GM12878 (cell line): Measurements from ENCODE around the gene AKAP13. TPM values are rescaled to one million over a fixed set of nuclear protein-coding genes. Genes with fewer than 3 reads are reported as not detected.

Source experiments
- ATAC-seq: fragments of 200-7000 bp; cut with Tn5 transposase; 3 replicates; pipeline ENCODE4 v1.9.1; 2020; ENCODE audit warnings: mild to moderate bottlenecking, moderate library complexity
- BruUV-seq: library from RNA; stranded (reverse); fragments of 400-500 nt; replicated peaks from 2 replicates; lab custom pipeline; 2021; lab: Mats Ljungman, UMichigan
- CTCF ChIA-PET: fragments of 300-600 bp; sonication (Branson Sonifier 250); formaldehyde crosslinking; extraction: SDS; loops from one replicate; lab custom pipeline; 2021; ENCODE audit warnings: inconsistent platforms; lab: Yijun Ruan, JAX
- POLR2A ChIA-PET: fragments of 350-600 bp; formaldehyde crosslinking; extraction: SDS; loops from one replicate; lab custom pipeline; 2021; ENCODE audit warnings: inconsistent platforms; lab: Charles Lee
- RAD21 ChIA-PET: fragments of 300-600 bp; sonication (Branson Sonifier 250); formaldehyde crosslinking; loops from one replicate; lab custom pipeline; 2023; ENCODE audit warnings: antibody characterized with exemption; ENCODE audit not compliant: unreplicated experiment; lab: Charles Lee
- SMC1A ChIA-PET: fragments of 300-600 bp; sonication (Branson Sonifier 250); formaldehyde crosslinking; loops from one replicate; lab custom pipeline; 2023; ENCODE audit not compliant: unreplicated experiment, uncharacterized antibody; lab: Charles Lee
- DNase-seq: peaks from one replicate; pipeline ENCODE4 v3.0.0-alpha.2; 2011; ENCODE audit warnings: low read depth, low spot score
- FAIRE-seq: peaks from 3 replicates; lab custom pipeline; 2011; peaks lifted over from hg19 to GRCh38; lab: Jason Lieb, UNC
- H2AFZ ChIP-seq: 2 replicates; pipeline ENCODE4 v1.6.0; 2011; ENCODE audit warnings: low read depth, low read length, control low read depth; ENCODE audit not compliant: control insufficient read depth
- H3K27ac ChIP-seq: 2 replicates; pipeline ENCODE4 v1.5.1; 2011; ENCODE audit warnings: control low read depth; ENCODE audit not compliant: control insufficient read depth, insufficient read depth
- H3K27me3 ChIP-seq, 2 experiments: replicated peaks in 1 of 2; 2 replicates each; pipeline versions ENCODE4 v1.6.0 to v1.6.1; 2011; ENCODE audit warnings: low read length in 1 of 2; ENCODE audit not compliant: control insufficient read depth in 2 of 2, insufficient read depth in 2 of 2
- H3K36me3 ChIP-seq, 2 experiments: 2 replicates each; pipeline ENCODE4 v1.5.1; 2011; ENCODE audit warnings: low read length in 1 of 2; ENCODE audit not compliant: control insufficient read depth in 2 of 2, insufficient read depth in 2 of 2
- H3K4me1 ChIP-seq: 2 replicates; pipeline ENCODE4 v1.6.1; 2011; ENCODE audit warnings: mild to moderate bottlenecking, low read length, moderate library complexity, mixed read lengths; ENCODE audit not compliant: control insufficient read depth, insufficient read depth
- H3K4me2 ChIP-seq: 2 replicates; pipeline ENCODE4 v1.6.0; 2011; ENCODE audit warnings: control low read depth; ENCODE audit not compliant: control insufficient read depth, insufficient read depth
- H3K4me3 ChIP-seq: fragments of 200-600 bp; sonication (generic); 2 replicates; pipeline ENCODE4 v1.5.1; 2016
- H3K79me2 ChIP-seq: 2 replicates; pipeline ENCODE4 v1.6.0; 2011; ENCODE audit warnings: low read length; ENCODE audit not compliant: control insufficient read depth, insufficient read depth
- H3K9ac ChIP-seq: 2 replicates; pipeline ENCODE4 v1.8.0; 2011; ENCODE audit warnings: low read length, control low read depth, mixed read lengths; ENCODE audit not compliant: control insufficient read depth, insufficient read depth
- H3K9me3 ChIP-seq: replicated peaks from 3 replicates; pipeline ENCODE4 v1.5.1; 2011; ENCODE audit warnings: mild to moderate bottlenecking, low read length; ENCODE audit not compliant: control insufficient read depth, insufficient read depth
- H4K20me1 ChIP-seq: 2 replicates; pipeline ENCODE4 v1.6.0; 2011; ENCODE audit not compliant: control insufficient read depth, insufficient read depth
- CEBPB ChIP-seq, 2 experiments: fragments of 150-350 bp in 1 of 2; IDR thresholded peaks; 2 replicates each; pipeline ENCODE4 v1.6.1; 2012 to 2014; ENCODE audit warnings: low read depth in 2 of 2, low read length in 2 of 2, borderline replicate concordance in 1 of 2, inconsistent platforms in 1 of 2
- ETV6 ChIP-seq, 2 experiments: fragments of 450-650 bp in 1 of 2; IDR thresholded peaks in 1 of 2; conservative IDR thresholded peaks in 1 of 2; 2 replicates each; pipeline ENCODE4 v1.6.1; 2014; ENCODE audit warnings: antibody characterized with exemption in 1 of 2, borderline replicate concordance in 1 of 2, low read depth in 1 of 2, mild to moderate bottlenecking in 1 of 2, moderate library complexity in 1 of 2
- MTA2 ChIP-seq: fragments of 450-650 bp; IDR thresholded peaks from 2 replicates; pipeline ENCODE4 v1.6.1; 2016; ENCODE audit warnings: low read depth, mild to moderate bottlenecking, moderate library complexity
- NR2F1 ChIP-seq: fragments of 450-650 bp; conservative IDR thresholded peaks from 2 replicates; pipeline ENCODE4 v1.6.1; 2017; ENCODE audit warnings: mild to moderate bottlenecking
- NRF1 ChIP-seq: conservative IDR thresholded peaks from 2 replicates; pipeline ENCODE4 v1.6.1; 2011; ENCODE audit warnings: mild to moderate bottlenecking, low read depth, low read length, improper control_type of control experiment
- RCOR1 ChIP-seq: conservative IDR thresholded peaks from 2 replicates; pipeline ENCODE4 v1.6.1; 2012; ENCODE audit warnings: low read depth, low read length, improper control_type of control experiment
- SIX5 ChIP-seq: IDR thresholded peaks from 2 replicates; pipeline ENCODE4 v1.6.1; 2011; ENCODE audit warnings: mild to moderate bottlenecking, low read depth, low read length, moderate library complexity; ENCODE audit not compliant: severe bottlenecking
- SMARCA5 ChIP-seq: fragments of 450-650 bp; IDR thresholded peaks from 2 replicates; pipeline ENCODE4 v1.6.1; 2017; ENCODE audit warnings: mild to moderate bottlenecking
- STAT1 ChIP-seq: fragments of 450-650 bp; conservative IDR thresholded peaks from 2 replicates; pipeline ENCODE4 v1.6.1; 2014; ENCODE audit warnings: antibody characterized with exemption, mild to moderate bottlenecking
- TARDBP ChIP-seq: IDR thresholded peaks from 2 replicates; pipeline ENCODE4 v1.6.1; 2016; ENCODE audit warnings: borderline replicate concordance
- WGBS: methylation state at CpG from one replicate; pipeline ENCODE4 v1.1.6; 2016; ENCODE audit warnings: low lambda C conversion rate; ENCODE audit not compliant: insufficient replicate concordance, insufficient coverage; ENCODE audit errors: missing lambda C conversion rate; 5-methylcytosine and 5-hydroxymethylcytosine counted together
- in situ Hi-C: fragments of 300-500 bp; cut with MboI; formaldehyde crosslinking; loops from 9 replicates; pipeline ENCODE4 v1.14.3; 2018; ENCODE audit warnings: mixed read lengths
- intact Hi-C: fragments of 100-400 bp; cut with micrococcal nuclease; formaldehyde crosslinking; loops from one replicate; pipeline ENCODE4 v1.14.2; 2022; ENCODE audit not compliant: unreplicated experiment
- polyA plus RNA-seq, 11 experiments: library from polyadenylated mRNA; depleted of rRNA in 4 of 11; unstranded in 6 of 11; stranded (reverse) in 5 of 11; fragments of >200 nt; fragmentation: Nextera tagmentation in 4 of 11; fragmentation: Illumina TruSeq in 1 of 11; extraction: Ambion mirVana in 4 of 11; extraction: Trizol in 1 of 11; gene quantifications; 1 replicate in 1 of 11; 2 replicates in 10 of 11; pipeline versions ENCODE4 v1.2.1 to v1.2.3, GENCODE V29; 2011 to 2016; ENCODE audit warnings: inconsistent platforms in 2 of 11, missing spikeins in 2 of 11, low read depth in 1 of 11
- total RNA-seq, 4 experiments: library from RNA; depleted of rRNA in 3 of 4; stranded (reverse); fragments of >200 nt in 3 of 4; fragmentation: Illumina TruSeq in 1 of 4; extraction: Trizol in 1 of 4; gene quantifications; 2 replicates each; pipeline versions ENCODE4 v1.2.1 to v1.2.3, GENCODE V29; 2013 to 2021
- TF ChIP-seq, protein P1 (sequence below): IDR thresholded peaks from 2 replicates; pipeline ENCODE4 v1.6.1; 2012; ENCODE audit warnings: mild to moderate bottlenecking, low read depth, low read length
- TF ChIP-seq, protein P2 (sequence below): fragments of 450-650 bp; IDR thresholded peaks from 2 replicates; pipeline ENCODE4 v1.6.1; 2016; ENCODE audit warnings: mild to moderate bottlenecking
- TF ChIP-seq, protein P3 (sequence below): IDR thresholded peaks from 2 replicates; pipeline ENCODE4 v1.6.1; 2011; ENCODE audit warnings: low read depth, mild to moderate bottlenecking, low read length, moderate library complexity, borderline replicate concordance; ENCODE audit errors: extremely low read depth

The AKAP13 gene
- total and polyA plus RNA-seq, 10 of the 15 experiments (the other 5 are each of a cell fraction or from before 2014, with no cell fraction given): 14.4 to 74.9 (median 55.1) TPM

DNA sequence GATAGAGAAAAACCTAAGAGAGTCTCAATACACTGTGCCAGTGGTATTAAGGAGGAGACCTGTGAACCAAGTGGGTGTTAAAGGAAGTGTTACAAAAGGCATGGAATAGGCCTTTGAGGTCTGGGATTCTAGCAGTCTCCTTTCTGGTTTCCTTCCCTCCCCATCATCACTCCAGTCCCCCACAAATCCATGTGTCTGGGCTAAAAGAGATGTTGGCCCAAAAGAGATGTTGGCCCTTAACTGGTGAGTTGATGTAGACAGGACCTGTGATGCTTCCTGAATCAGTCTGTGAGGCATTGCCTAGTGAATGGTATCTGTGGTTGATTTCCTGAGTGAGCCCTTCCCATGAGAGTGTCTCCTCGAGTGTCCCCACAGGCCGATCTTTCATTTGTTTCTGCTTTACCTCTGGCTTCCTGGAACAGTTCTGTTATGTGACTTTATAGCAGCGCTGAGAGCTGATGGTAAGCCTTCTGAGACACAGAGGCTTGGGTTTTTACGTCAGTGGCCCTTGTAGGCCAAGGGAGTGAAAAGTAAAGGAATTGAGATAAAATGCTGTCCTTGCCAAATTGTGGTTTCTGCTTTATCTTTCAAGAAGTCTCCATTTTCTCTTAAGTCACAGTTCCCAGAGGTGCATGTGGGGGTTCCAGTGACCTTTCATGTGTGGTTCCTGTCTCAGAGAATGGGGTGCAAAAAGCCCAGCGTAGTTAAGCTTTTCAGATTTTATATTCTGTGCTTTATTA lies 326.5 kb downstream of the AKAP13 start (continued):
- TF ChIP-seq STAT1 (no peak), CEBPB (IDR thresholded peaks at IDR 0.05; ENCODE audit: borderline replicate concordance in 1 of 2, low read depth in 2 of 2, low read length in 2 of 2) (no peak), SIX5 (no peak)
- TF ChIP-seq, all 136 proteins: peak for 38

DNA sequence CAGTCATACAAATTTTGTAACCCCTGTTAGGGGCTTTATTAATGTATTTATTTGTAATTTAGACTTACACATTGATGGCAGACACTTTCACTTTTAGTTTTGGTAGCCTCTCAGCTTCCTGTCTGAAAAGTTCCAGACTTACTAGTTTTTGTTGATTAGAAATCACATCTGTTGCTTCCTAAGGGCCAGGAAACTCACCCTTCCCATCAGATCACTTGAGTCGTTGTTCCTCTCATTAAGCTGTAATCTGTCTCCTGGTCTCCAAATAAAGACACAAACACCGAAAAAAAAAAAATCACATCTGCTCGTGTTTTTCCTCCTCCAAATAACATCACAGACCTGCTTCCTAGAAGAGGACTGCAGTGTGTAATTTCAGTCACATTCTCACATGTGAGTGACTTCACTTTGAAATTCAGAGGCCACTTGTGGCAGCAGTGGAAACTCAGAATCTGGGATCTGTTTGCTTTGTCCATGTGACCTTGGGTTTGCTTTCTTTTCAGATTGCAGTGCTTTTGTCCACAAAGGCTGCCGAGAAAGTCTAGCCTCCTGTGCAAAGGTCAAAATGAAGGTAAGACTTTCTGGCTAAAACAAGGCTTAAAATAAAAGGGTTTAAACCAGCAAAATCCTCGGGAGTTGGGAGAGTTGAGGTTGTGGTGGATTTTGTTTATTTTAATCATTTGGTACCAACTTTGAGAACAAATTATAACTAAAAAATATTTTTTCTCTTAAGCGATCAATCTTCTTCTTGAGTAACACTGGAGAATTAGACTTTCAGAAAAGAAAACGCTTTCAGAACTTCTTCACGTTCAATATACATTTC lies 327.3 kb downstream of the AKAP13 start:
- H3K79me2 ChIP-seq: peaks cover 74% of the 10 kb centered on the region
- CTCF ChIA-PET: interaction anchor here (1.1 to 6.5 kb wide), 3 partner anchors 15 to 63 kb away, joined by 4 to 93 read pairs (median 6); no protein-coding TSS in a partner anchor
- WGBS: 6% methylated on average over 8 of the region's 8 CpGs
- H3K4me1 ChIP-seq: peaks cover 66% of the 10 kb centered on the region
- no peaks in the 10 kb centered on the region for H4K20me1 ChIP-seq
- H3K9ac ChIP-seq: peak overlapping the region; percentile 70
- intact Hi-C loops: loop anchor here (1.0 to 10.0 kb wide), 3 partner anchors 16 to 393 kb away; no protein-coding TSS in a partner anchor
- peak overlapping the region; percentile 97 for H3K4me2 ChIP-seq
- in situ Hi-C loops: no loop called here
- H3K27ac ChIP-seq: peak overlapping the region; percentile 99
- POLR2A ChIA-PET: interaction anchor here (0.7 to 9.1 kb wide), 3 partner anchors 12 to 20 kb away, joined by 6 to 217 read pairs (median 10); no protein-coding TSS in a partner anchor
- no peaks in the 10 kb centered on the region for H3K27me3 ChIP-seq
- RAD21 ChIA-PET: interaction anchor here (0.7 to 5.7 kb wide), 8 partner anchors 12 to 232 kb away, joined by 3 to 90 read pairs (median 4); no protein-coding TSS in a partner anchor
- peak overlapping the region; percentile 60 for H3K4me3 ChIP-seq
- no peak overlapping the region for H2AFZ ChIP-seq
- BruUV-seq: TSS peak; percentile 54
- no peaks in the 10 kb centered on the region for H3K9me3 ChIP-seq
- peak; percentile 61 for FAIRE-seq
- DNase-seq: no peak
- SMC1A ChIA-PET: interaction anchor here (0.8 to 10.4 kb wide), 10 partner anchors 8 to 132 kb away, joined by 3 to 311 read pairs (median 5); no protein-coding TSS in a partner anchor
- H3K36me3 ChIP-seq: peaks cover 4 to 17% of the 10 kb centered on the region in 2 experiments; a peak in 3 of 4 replicates
- ATAC-seq: peak; percentile 5
- TF ChIP-seq, protein P1, sequence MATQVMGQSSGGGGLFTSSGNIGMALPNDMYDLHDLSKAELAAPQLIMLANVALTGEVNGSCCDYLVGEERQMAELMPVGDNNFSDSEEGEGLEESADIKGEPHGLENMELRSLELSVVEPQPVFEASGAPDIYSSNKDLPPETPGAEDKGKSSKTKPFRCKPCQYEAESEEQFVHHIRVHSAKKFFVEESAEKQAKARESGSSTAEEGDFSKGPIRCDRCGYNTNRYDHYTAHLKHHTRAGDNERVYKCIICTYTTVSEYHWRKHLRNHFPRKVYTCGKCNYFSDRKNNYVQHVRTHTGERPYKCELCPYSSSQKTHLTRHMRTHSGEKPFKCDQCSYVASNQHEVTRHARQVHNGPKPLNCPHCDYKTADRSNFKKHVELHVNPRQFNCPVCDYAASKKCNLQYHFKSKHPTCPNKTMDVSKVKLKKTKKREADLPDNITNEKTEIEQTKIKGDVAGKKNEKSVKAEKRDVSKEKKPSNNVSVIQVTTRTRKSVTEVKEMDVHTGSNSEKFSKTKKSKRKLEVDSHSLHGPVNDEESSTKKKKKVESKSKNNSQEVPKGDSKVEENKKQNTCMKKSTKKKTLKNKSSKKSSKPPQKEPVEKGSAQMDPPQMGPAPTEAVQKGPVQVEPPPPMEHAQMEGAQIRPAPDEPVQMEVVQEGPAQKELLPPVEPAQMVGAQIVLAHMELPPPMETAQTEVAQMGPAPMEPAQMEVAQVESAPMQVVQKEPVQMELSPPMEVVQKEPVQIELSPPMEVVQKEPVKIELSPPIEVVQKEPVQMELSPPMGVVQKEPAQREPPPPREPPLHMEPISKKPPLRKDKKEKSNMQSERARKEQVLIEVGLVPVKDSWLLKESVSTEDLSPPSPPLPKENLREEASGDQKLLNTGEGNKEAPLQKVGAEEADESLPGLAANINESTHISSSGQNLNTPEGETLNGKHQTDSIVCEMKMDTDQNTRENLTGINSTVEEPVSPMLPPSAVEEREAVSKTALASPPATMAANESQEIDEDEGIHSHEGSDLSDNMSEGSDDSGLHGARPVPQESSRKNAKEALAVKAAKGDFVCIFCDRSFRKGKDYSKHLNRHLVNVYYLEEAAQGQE: no peak
- TF ChIP-seq ETV6 (conservative IDR thresholded peaks at IDR 0.05 in 1 of 2, IDR thresholded peaks at IDR 0.05 in 1 of 2; ENCODE audit: borderline replicate concordance in 1 of 2, low read depth in 1 of 2) (peak in 1 of 2 experiments; percentile 12; a peak in 1 of 4 replicates), NRF1 (no peak), TARDBP (no peak), NR2F1 (0 out of 2 replicates have a peak, but pooled peaks have one; percentile 9), RCOR1 (no peak), MTA2 (no peak), SMARCA5 (no peak)
- TF ChIP-seq, protein P2, sequence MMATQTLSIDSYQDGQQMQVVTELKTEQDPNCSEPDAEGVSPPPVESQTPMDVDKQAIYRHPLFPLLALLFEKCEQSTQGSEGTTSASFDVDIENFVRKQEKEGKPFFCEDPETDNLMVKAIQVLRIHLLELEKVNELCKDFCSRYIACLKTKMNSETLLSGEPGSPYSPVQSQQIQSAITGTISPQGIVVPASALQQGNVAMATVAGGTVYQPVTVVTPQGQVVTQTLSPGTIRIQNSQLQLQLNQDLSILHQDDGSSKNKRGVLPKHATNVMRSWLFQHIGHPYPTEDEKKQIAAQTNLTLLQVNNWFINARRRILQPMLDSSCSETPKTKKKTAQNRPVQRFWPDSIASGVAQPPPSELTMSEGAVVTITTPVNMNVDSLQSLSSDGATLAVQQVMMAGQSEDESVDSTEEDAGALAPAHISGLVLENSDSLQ: peak; percentile 22; the same call in 1 of the 2 replicates
- TF ChIP-seq, protein P3, sequence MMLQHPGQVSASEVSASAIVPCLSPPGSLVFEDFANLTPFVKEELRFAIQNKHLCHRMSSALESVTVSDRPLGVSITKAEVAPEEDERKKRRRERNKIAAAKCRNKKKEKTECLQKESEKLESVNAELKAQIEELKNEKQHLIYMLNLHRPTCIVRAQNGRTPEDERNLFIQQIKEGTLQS: no peak
